ENCODE results near the gene RPUSD2.

DNA sequence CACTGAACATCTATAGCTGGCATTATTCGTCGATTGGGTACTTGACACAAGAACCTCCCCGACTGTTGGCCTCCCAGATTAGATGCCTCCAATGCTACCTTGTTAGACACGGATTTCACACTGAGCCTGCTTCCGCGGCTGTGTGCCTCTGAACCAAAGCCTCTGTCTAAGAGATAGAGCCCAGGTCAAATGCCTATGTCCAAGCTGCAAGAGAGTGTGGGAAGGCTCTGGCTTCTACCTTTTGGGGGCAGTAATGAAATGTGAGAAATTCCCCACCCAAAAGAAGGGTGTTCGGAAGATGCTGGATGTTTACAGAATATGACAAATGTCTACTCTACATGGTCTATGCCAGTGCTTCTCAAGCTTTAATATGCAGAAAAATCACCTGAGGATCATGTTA lies 2.0 kb upstream of the RPUSD2 start:
- TF ChIP-seq POLR2A (IDR thresholded peaks at IDR 0.05; ENCODE audit: extremely low read depth, insufficient read length) (no peak), MYC (IDR thresholded peaks at IDR 0.05; ENCODE audit: low read depth, low read length) (0 out of 2 replicates have a peak, but pooled peaks have one; percentile 20)
- TF ChIP-seq, protein P1, sequence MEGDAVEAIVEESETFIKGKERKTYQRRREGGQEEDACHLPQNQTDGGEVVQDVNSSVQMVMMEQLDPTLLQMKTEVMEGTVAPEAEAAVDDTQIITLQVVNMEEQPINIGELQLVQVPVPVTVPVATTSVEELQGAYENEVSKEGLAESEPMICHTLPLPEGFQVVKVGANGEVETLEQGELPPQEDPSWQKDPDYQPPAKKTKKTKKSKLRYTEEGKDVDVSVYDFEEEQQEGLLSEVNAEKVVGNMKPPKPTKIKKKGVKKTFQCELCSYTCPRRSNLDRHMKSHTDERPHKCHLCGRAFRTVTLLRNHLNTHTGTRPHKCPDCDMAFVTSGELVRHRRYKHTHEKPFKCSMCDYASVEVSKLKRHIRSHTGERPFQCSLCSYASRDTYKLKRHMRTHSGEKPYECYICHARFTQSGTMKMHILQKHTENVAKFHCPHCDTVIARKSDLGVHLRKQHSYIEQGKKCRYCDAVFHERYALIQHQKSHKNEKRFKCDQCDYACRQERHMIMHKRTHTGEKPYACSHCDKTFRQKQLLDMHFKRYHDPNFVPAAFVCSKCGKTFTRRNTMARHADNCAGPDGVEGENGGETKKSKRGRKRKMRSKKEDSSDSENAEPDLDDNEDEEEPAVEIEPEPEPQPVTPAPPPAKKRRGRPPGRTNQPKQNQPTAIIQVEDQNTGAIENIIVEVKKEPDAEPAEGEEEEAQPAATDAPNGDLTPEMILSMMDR (IDR thresholded peaks at IDR 0.05; ENCODE audit: low read depth, low read length) = peak; percentile 52

All from NB4 (cell line).